Measurements from ENCODE around the gene NEK2.
"Not testable (repeated sequence)": the region's sequence is repeated elsewhere in the genome, so short reads cannot be mapped to it uniquely, and the experiment has no call there.

The NEK2 gene

DNA sequence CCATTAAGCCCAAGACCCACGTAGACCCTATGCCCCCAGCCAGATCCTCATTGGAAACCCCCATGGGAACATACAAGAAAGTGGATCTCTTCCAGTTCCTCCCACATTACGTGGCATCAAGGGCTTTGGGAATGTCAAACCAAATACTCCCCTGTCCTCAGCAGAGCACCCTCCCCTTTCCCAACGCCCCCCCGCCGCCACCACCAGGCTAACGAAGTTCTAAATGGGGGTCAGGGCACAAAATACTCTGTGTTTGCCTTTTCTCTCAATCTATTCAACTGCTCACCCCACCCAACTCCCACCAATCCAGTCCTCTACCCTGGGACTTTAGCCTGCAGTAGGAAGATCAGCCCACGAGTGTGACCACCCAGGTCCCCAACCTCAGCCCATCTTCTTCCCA lies 24.5 kb downstream of the NEK2 start:
- no peak for DNase-seq (ENCODE audit: low read depth, low spot score)

- DNase-seq (ENCODE audit: low read depth, low spot score) = no peak
These were observed 26.2 kb downstream of the NEK2 start for GRCh38 chr1:211648980-211649934.

- DNase-seq (ENCODE audit: low read depth, low spot score) = no peak
These were observed 27.1 kb downstream of the NEK2 start for GRCh38 chr1:211648336-211648735.

DNA sequence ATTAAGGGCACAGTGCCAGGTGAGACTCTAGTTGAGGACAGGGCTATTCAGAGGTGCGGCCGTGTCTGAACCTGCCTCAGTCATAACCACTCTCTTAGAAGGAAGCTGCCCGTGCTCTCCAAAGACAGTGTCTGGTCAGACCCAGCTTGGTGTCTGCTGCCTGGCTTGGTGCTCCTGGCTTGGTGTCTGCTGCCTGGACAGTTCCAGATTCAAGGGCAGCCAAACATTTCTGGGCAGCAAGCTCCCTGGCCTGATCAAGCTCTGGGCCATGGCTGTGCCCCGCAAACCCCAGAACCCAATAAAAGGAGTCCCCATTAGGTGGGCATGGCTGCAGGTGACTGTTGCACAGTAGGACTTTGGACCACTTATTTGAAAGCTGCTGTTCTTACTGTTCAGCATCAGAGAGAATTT lies 27.7 kb downstream of the NEK2 start:
- no peak for DNase-seq (ENCODE audit: low read depth, low spot score)

DNA sequence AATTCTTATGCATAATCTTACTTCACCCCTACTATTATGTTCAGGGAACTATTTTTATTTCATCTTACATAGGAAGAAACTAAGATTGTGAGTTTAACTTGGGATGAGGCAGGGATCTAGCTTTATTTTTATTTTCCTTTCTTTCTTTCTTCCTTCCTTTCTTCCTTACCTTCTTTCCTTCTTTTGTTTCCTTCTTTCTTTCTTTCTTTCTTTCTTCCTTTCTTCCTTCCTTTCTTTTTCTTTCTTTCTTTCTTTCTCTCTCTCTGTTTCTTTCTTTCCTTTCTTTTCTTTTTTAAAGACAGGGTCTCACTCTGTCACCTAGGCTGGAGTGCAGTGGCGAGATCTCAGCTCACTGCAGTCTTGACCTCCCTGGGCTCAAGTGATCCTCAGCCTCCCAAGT lies 28.9 kb downstream of the NEK2 start:
- no peak for DNase-seq (ENCODE audit: low read depth, low spot score)

DNA sequence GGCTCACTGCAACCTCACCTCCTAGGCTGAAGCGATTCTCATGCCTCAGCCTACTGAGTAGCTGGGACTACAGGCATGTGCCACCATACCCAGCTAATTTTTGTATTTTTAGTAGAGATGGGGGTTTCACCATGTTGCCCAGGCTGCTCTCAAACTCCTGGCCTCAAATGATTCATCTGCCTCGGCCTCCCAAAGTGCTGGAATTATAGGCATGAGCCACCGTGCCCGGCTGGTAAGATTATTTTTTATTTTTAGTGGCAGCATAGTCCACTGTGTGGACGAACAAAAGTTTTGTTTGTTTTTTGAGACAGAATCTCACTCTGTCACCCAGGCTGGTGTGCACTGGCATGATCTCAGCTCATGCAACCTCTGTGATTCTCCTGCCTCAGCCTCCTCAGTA lies 29.8 kb downstream of the NEK2 start:
- not testable (repeated sequence) for DNase-seq (ENCODE audit: low read depth, low spot score)

DNA sequence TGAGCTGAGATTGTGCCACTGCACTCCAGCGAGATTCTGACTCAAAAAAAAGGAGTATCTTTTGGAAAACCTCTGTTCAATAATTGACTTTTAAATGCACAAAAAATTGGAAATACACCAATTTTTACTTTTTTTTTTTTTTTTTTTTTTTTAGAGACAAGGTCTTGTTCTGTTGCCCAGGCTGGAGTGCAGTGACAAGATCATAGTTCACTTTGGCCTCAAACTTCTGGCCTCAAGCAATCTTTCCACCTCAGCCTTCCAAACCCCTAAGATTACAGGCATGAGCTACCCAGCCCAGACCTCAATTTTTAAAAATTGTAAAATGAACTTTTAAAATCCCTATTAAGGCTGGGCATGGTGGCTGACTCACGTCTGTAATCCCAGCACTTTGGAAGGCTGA lies 30.8 kb downstream of the NEK2 start:
- DNase-seq (ENCODE audit: low read depth, low spot score) = no peak

DNA sequence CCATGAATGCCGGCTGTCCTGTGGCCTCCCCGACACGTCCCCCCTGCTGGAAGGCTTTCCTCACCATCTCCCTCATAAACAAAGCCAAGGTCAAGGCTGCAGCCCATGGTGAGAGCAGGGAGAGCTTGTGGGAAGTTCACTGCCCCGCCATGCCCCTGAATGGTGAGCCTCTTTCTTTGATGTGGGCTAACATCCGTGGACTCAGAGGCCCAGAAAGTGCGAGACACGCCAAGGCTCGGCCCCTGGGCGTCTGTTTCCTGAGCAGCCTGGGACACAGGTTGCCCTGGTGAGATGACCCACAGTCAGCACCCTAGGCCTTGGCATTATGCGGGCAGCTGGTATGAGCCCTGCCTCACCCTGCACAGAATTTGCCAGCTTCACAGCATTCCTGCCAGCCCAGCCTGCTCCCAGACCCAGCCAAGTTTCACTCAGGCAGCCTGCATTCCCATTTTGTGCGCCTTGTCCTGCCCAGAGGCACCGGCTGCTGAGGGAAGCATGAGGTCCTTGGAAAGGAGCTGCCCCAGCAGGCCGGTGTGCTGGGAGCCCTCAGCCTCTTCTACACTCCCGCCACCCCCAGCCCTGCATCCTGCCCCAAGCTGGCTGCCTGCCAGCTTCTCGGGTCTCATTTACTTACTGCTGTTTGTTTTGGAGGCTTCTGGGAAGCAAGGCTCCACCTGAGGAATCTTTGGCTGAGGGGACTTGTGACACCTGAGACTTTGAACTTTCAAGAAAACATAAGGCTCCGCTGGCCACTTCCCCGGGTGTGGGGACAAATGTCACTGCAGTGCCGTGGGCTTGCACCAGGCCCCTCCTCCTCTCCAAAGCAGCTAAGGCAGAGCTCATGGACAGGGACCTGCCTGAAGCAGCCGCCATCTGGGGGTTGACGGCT lies 31.9 kb downstream of the NEK2 start:
- no peak for DNase-seq (ENCODE audit: low read depth, low spot score)

DNA sequence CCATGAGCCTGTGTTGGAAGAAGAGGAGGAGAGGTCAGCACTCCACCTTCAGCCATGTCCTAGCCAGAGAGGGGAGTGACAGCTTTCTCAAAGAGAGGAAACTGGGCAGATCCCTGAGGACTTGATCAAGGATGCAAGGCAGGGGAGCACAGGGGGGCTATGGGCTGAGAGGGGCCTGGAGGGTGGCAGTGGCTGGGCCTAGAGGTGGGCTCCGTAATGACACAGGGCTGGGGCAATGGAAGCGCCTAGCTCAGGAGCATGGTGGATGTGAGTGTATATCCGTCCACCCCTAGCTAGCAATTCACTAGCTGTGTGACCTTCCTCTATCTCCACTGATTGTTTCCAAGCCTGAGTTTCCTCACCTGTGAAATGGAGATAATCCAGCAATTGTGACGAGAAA lies 32.6 kb downstream of the NEK2 start:
- no peak for DNase-seq (ENCODE audit: low read depth, low spot score)

DNA sequence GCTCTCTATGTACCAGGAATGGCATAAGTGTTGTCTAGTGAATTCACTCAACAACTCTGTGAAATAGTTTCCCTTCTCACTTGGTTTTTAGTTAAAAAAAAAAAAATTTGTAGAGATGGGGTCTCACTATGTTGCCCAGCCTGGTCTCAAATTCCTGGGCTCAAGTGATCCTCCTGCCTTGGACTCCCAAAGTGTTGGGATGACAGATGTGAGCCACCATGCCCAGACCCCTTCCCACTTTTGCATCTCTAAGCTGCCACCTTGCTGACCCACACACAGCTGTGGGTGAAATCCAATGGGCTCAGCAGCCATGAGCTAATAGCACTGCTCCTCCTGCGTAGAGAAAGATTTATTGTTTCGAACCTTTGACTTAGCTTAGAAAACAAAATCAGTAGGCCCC lies 33.5 kb downstream of the NEK2 start:
- no peak for DNase-seq (ENCODE audit: low read depth, low spot score)

- DNase-seq (ENCODE audit: low read depth, low spot score) = no peak
These were observed 34.2 kb downstream of the NEK2 start for GRCh38 chr1:211641044-211641800.

- DNase-seq (ENCODE audit: low read depth, low spot score) = no peak
These were observed 35.2 kb downstream of the NEK2 start for GRCh38 chr1:211640301-211640630.

GRCh38 chr1:211639475-211640300 lies 35.7 kb downstream of the NEK2 start:
- peak; percentile 72 for DNase-seq (ENCODE audit: low read depth, low spot score)

DNA sequence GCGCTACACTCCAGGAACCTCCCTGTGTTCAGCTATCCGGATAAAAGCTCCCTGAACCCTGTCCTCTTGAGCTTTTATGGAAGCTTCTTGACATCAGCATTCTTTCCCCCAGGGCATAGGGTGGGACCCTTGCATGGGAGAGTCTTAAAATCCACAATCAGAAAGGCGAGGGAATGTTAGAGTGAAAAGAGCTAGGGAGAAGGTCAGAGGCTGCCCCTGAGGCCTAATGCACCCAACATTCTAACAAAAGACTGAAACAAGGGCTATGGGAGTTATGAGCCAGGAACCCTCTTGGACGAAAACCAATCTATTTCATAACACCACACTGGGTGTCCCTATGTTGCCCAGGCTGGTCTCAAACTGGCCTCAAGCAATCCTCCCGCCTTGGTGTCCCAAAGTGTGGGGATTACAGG lies 36.7 kb downstream of the NEK2 start:
- DNase-seq (ENCODE audit: low read depth, low spot score) = no peak

GRCh38 chr1:211638246-211638645 lies 37.2 kb downstream of the NEK2 start:
- no peak for DNase-seq (ENCODE audit: low read depth, low spot score)

- DNase-seq (ENCODE audit: low read depth, low spot score) = no peak
These were observed 38.4 kb downstream of the NEK2 start for GRCh38 chr1:211637066-211637465.

- not testable (repeated sequence) for DNase-seq (ENCODE audit: low read depth, low spot score)
These were observed 38.8 kb downstream of the NEK2 start for GRCh38 chr1:211636575-211637029.

GRCh38 chr1:211635597-211636205 lies 39.7 kb downstream of the NEK2 start:
- DNase-seq (ENCODE audit: low read depth, low spot score) = no peak

DNA sequence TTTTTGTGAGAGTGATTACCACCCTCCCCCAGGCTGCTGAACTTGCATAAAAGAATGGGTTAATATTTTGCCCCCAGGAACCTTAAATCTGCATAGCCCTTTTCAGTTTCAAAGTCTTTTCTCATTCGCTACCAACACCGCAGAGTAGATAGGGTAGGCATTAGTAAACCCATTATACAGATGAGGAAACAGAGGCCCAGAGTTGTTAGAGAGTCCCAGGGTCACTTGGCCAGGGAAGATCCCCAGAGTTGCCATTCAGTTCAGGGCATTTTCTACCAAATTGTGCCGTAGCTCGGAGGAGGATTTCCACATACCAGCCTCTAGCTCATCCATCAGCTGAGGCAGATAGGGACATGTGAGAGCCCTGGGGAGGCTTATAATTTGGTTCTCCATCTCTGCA lies 40.5 kb downstream of the NEK2 start:
- DNase-seq (ENCODE audit: low read depth, low spot score) = no peak

GRCh38 chr1:211634461-211634860 lies 41.0 kb downstream of the NEK2 start:
- no peak for DNase-seq (ENCODE audit: low read depth, low spot score)

DNA sequence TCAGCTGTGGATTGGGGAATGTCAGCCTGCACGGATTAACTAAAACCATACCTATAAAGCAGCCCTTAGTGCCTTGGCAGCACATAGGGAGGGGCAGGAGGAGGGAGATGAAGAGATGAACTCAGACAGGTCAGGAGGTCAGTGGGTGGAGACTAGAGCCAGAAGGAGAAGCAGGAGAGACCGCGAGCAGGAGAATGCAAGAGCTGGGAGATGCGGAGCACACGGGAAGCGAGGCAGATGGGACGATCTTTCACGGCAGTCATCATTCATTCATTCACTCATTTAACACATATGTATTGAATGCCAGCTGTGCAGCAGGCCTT lies 41.9 kb downstream of the NEK2 start:
- no peak for DNase-seq (ENCODE audit: low read depth, low spot score)
